Measurements from ENCODE around the gene OR9K2. TPM values are rescaled to one million over a fixed set of nuclear protein-coding genes. Genes with fewer than 3 reads are reported as not detected.

OR9K2 gene
- total RNA-seq, 1 experiment from 2014 or later = not detected

Other genes with a start within 250 kb of the OR9K2 start
- not detected in 2 replicates for gene TESPA1, start 141.6 kb upstream of the OR9K2 start, total RNA-seq (2014; rRNA removed; shearing (Covaris generic))
- not detected in 2 replicates for gene NEUROD4, start 106.4 kb upstream of the OR9K2 start, total RNA-seq (2014; rRNA removed; shearing (Covaris generic))
- not detected in 2 replicates for gene OR10A7, start 94.6 kb downstream of the OR9K2 start, total RNA-seq (2014; rRNA removed; shearing (Covaris generic))
- not detected in 2 replicates for gene OR6C74, start 118.2 kb downstream of the OR9K2 start, total RNA-seq (2014; rRNA removed; shearing (Covaris generic))
- gene OR6C6, start 170.2 kb downstream of the OR9K2 start, total RNA-seq (2014; rRNA removed; shearing (Covaris generic)) = not detected in 2 replicates
- gene OR6C1, start 187.9 kb downstream of the OR9K2 start, total RNA-seq (2014; rRNA removed; shearing (Covaris generic)) = not detected in 2 replicates
- not detected in 2 replicates for gene OR6C3, start 204.3 kb downstream of the OR9K2 start, total RNA-seq (2014; rRNA removed; shearing (Covaris generic))
- not detected in 2 replicates for gene OR6C75, start 236.6 kb downstream of the OR9K2 start, total RNA-seq (2014; rRNA removed; shearing (Covaris generic))

Measured in SJCRH30 (cell line).